Type B pancreatic cell (in vitro differentiated cells): ENCODE data around the gene TMTC1. TPM values are rescaled to one million over a fixed set of nuclear protein-coding genes. Genes with fewer than 3 reads are reported as not detected.

Experiments
- DNase-seq: peaks from one replicate; pipeline ENCODE4 v3.0.0; 2021; ENCODE audit warnings: mixed read lengths; ENCODE audit not compliant: unreplicated experiment; ENCODE audit errors: extremely low spot score
- H3K27ac Mint-ChIP-seq: 2 replicates; pipeline ENCODE4 v1.8.0; 2021; ENCODE audit warnings: mild to moderate bottlenecking, mixed read lengths
- H3K27me3 Mint-ChIP-seq: 2 replicates; pipeline ENCODE4 v1.8.0; 2021; ENCODE audit warnings: mixed read lengths
- H3K36me3 Mint-ChIP-seq: 2 replicates; pipeline ENCODE4 v1.8.0; 2021; ENCODE audit warnings: mixed read lengths
- H3K4me1 Mint-ChIP-seq: one replicate; pipeline ENCODE4 v1.8.0; 2021; ENCODE audit warnings: mixed read lengths; ENCODE audit not compliant: unreplicated experiment
- H3K4me3 Mint-ChIP-seq: 2 replicates; pipeline ENCODE4 v1.8.0; 2021; ENCODE audit warnings: mild to moderate bottlenecking, mixed read lengths
- H3K9me3 Mint-ChIP-seq: 2 replicates; pipeline ENCODE4 v1.8.0; 2021; ENCODE audit warnings: mixed read lengths
- CTCF ChIP-seq: fragments of 200-600 bp; sonication (generic); conservative IDR thresholded peaks from 2 replicates; pipeline ENCODE4 v1.5.0; 2021; ENCODE audit warnings: antibody characterized with exemption, mild to moderate bottlenecking
- total RNA-seq: library from RNA; stranded (reverse); gene quantifications from 2 replicates; pipeline ENCODE4 v1.2.1, GENCODE V29; 2021; ENCODE audit warnings: low replicate concordance

The TMTC1 gene
- total RNA-seq, 1 donor from 2014 or later, result 24.0 TPM

DNA sequence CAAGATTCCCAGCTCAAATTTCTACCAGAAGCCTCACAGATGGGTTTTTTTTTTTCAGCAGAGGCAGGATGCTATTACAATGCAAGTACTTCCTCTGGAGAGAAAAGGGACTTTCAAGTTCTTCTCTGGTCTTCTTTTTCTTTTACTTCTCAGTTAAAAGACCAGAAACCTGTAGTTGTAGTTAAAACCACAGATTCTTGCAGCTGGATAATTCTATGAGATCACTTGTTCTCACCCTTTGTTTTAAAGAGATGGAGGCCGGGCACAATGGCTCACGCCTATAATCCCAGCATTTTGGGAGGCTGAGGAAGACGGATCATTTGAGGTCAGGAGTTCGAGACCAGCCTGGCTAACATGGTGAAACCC lies 238.7 kb downstream of the TMTC1 start:
- H3K36me3 Mint-ChIP-seq, result peaks cover 26% of the 10 kb centered on the region
- no peaks in the 10 kb centered on the region for H3K27me3 Mint-ChIP-seq
- H3K27ac Mint-ChIP-seq, result no peak overlapping the region
- H3K9me3 Mint-ChIP-seq, result no peaks in the 10 kb centered on the region
- DNase-seq, result no peak
- no peak for TF ChIP-seq CTCF
- H3K4me1 Mint-ChIP-seq, result no peaks in the 10 kb centered on the region
- no peak overlapping the region for H3K4me3 Mint-ChIP-seq

DNA sequence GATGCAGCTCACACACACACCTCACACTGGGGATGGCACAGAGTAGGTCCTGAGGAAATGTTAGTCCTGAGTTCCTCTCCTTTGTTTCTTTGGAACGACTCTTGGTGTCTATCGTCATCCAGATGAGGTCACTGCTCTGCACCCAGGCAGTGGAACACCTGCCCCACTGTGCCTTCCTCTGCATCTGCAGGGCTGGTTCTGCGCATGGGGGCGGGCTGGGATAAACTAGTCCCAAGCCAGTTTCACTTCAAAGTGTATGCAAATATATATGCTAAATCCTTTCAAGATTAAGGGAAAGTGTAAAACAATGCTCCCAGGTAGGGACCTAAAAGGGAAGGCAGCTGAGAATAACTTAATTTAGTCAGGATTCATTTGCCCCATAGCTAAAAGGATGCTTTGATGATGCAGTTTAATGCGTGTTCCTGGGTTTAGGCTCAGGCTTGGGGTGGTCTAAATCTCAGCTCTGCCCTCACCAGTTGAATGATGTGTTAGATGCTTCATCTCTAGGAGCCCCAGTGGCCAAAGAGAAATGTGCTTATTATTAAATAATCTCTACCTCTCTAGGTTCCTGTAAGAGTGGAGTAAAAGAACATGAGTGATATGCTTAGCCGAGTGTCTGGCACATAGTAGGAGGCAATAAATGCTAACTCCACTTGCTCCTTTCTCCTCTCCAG lies 239.2 kb downstream of the TMTC1 start:
- no peak for TF ChIP-seq CTCF
- Mint-ChIP-seq H3K4me1 (no peaks in the 10 kb centered on the region), H3K4me3 (no peak overlapping the region), H3K27me3 (no peaks in the 10 kb centered on the region), H3K9me3 (no peaks in the 10 kb centered on the region), H3K36me3 (peaks cover 30% of the 10 kb centered on the region), H3K27ac (no peak overlapping the region)
- DNase-seq, result no peak

- Mint-ChIP-seq H3K9me3 (no peaks in the 10 kb centered on the region), H3K27ac (no peak overlapping the region), H3K27me3 (no peaks in the 10 kb centered on the region), H3K36me3 (peaks cover 28% of the 10 kb centered on the region), H3K4me1 (no peaks in the 10 kb centered on the region), H3K4me3 (no peak overlapping the region)
- DNase-seq, result no peak
- TF ChIP-seq CTCF, result no peak
These were observed 240.7 kb downstream of the TMTC1 start for GRCh38 chr12:29543036-29543435.

DNA sequence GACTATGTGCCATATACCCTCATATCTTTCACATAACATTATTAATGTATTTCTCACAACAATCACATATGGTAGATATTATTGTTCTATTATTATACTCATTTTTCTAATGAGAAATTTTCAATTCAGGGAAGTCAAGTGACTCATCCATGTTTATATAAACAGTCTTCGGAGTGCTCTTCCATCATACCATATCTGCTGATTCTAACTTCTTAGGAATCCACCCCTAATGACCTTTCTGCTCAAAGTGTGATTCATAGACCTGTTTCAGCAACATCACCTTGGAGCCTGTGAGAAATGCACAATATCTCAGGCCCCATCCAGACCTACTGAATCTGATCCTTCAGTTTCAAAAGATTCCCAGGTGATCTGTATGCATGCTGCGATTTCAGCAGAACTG lies 246.4 kb downstream of the TMTC1 start:
- no peak for TF ChIP-seq CTCF
- Mint-ChIP-seq H3K27ac (no peak overlapping the region), H3K36me3 (peaks cover 23% of the 10 kb centered on the region), H3K4me3 (no peak overlapping the region), H3K9me3 (no peaks in the 10 kb centered on the region), H3K4me1 (no peaks in the 10 kb centered on the region), H3K27me3 (no peaks in the 10 kb centered on the region)
- DNase-seq, result no peak

DNA sequence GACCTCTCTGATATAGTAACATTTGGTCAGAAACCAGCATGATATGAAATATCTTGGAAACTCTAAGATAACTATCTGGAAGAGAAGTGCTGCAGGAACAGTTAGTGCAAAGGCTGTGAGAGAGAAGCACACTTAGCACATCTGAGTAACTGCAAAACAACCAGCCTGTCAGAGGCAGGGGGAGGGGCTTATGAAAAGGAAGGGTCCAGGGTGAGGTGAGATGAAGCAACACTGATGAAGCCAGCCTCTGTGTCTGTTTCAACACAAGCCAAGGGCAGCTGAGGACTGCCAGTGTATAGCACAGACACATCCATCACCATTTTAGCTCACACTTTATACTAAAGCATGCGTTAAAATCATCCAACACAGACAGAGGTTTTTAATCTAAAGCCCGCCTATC lies 248.8 kb downstream of the TMTC1 start:
- H3K9me3 Mint-ChIP-seq, result no peaks in the 10 kb centered on the region
- no peak for DNase-seq
- H3K27ac Mint-ChIP-seq, result no peak overlapping the region
- H3K36me3 Mint-ChIP-seq, result peaks cover 33% of the 10 kb centered on the region
- no peak overlapping the region for H3K4me3 Mint-ChIP-seq
- H3K27me3 Mint-ChIP-seq, result no peaks in the 10 kb centered on the region
- no peaks in the 10 kb centered on the region for H3K4me1 Mint-ChIP-seq
- no peak for TF ChIP-seq CTCF
